HUDEP-2 (cell line): ENCODE data around the gene R3HDM2.

ENCODE experiments used
- DNase-seq, 76 experiments: peaks; one replicate each; lab custom pipeline; 2025; ENCODE audit not compliant: unreplicated experiment in 76 of 76; lab: John Stamatoyannopoulos, UW

The R3HDM2 gene

DNA sequence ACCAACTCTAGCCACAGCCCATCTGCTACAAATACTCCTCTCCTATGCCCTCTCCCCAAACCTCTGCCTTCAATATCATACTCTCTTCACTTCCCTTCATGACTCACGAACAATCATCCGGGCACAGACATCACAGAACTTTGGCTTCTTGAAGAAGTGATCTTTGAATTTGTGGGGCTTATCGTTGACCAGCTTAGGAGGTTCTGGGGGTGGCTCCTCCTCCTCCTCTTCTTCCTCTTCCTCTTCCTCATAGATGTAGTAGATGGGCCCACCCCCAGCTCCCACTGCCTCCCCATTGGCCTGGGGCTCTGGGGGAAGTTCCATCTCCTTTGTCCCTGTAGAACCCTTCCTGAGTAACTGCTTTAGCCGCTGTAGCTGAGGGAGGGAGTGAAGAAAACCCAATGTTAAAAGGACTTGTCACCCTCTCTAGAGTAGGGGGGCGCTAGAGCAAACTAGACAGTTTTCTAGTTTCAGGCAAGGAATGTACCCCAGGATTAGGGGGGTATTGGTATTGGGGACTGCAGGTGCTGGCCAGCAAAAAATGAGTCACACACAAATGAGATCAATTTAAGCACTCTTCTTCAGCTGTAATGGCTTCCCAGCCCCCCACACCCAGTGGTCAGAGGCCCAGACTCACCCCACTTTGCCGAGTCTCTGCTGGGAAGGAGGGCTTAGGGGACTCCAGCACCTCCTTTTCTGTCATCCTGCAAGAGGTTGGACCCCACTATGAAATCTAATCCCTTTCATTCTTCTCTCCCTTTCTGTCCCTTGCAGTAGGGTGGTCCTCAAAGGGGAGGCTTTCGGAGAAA lies 181.7 kb downstream of the R3HDM2 start:
- peak in 27 of 76 experiments; percentile 8 to 37 (median 23) for DNase-seq

DNA sequence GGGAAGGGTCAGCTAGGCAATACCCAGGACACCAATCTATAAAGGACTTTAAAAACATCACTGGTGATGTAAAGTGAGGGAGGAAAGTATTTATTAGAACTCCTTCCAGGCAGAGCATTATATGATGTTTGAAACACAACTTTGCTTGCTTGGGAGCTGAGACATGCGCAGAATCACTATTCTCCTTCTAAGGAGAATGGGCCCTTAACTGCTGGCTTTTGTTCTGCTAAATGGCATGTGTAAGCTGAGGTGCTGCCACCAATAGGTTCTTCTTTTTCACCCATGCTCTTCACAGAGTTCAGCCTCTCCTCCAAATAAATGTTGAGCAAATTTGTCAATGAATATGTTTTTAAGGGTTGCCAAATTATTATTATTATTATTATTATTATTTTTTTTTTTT lies 183.8 kb downstream of the R3HDM2 start:
- DNase-seq = no peak

DNA sequence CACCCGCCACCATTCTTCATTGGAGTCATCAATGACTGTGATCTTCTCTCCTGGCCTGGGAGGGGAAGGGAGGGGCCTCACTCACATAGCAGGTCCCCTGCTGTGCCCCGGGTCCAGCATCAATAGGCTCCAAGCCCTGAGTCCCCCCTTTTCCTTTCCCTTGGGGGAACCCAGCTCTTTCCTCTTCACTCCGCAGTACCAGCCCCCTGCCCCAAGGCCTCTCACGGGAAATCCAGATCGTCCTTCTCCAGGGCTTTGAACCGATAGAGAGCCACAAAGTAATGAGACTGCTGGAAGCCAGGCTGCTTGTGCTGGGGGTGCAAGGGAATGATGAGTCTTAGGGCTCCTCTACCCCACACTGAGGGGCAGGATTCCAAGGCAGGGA lies 186.5 kb downstream of the R3HDM2 start:
- no peak for DNase-seq

DNA sequence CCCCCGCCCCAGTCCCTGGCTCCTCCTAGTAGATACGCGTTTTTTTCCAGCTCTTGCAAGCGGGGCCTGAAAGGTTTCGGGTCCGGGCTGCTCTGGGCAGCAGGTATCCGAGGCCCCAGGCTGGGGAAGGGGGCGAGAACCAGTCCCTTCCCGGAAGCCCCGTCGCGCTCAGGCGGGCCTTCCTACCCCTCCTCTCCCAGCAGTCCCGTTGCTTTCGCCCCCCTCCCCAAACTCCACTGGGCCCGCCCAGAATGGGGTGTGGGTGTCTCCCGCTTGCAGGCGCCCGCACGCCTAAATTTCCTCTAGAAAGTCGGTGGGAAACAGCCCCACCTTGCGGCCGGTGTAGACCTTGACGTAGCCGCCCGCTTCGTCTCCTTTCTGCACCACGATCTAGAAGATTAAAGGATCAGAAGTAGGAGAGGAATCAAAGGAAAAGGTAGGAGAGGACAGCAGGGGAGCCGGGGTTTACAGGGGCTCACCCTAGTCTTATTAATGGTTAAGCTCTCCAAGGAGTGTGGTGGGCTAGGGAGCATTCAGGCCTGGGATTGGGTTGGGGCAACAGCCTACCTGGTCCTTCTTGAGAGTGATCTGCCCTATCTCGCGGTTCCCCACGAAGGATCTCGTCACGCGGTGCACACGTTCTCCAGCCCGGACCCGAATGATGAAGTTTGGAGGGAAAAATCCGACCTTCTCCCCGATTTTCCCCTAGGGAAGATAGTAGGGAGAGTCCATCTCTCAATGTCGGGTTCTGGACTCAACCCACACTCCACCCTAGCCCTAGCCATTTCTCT lies 187.1 kb downstream of the R3HDM2 start:
- peak in 64 of 76 experiments; percentile 2 to 80 (median 60) for DNase-seq

DNA sequence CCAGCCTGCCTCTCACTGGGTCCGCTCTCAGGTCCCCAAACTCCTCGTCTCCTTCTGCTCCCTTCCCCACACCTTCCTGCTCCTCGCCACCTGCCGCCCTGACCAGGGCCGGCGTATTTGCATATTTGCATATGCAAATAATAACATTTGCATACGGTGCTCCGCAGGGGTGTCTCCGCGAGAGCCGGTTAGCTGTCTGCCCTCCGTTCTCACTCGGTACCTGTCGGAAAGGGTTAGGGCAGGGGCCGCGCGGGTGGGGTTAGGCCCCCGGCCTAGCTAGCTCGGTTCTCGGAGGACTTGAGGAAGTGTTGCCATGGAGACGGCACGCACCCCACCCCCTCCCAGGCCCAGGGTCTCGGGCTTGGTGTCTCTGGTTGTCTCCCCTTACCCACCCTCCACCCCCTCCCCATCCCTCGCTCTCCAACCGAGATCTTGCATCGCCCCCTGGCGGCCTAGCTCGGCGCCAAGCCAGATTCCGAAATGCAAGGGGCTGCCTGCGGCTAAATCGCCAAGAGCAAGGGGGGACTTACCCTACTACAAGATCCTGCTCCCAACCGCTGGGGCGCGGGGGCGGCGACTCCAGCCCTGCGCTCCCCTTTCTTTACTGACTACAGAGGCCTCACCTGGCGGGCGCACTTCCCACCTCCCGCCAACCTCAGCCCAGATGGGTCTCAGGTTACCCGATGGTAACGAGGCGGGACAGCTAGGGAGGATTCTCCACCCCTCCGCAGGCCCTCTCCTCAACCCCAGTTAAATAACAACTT lies 188.0 kb downstream of the R3HDM2 start:
- DNase-seq = peak in 30 of 76 experiments; percentile 10 to 48 (median 27)

DNA sequence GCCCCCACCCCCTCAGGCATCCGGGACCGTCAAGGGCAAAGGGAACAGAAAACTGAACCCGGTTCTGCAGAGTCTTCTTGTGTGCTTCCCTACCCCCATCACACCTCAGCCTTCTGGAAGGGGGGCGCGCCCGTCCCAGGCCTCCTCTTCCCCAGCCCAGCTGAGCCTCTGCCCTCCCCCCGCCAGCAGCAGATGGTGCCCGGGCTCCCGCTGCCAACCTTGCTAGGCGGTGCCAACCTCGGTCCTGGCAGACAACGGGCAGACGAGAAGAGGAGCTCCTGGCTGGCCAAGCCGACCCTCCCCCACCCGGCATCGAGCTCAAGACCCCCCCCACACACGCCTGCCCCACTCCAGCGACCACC lies 188.5 kb downstream of the R3HDM2 start:
- DNase-seq = no peak

DNA sequence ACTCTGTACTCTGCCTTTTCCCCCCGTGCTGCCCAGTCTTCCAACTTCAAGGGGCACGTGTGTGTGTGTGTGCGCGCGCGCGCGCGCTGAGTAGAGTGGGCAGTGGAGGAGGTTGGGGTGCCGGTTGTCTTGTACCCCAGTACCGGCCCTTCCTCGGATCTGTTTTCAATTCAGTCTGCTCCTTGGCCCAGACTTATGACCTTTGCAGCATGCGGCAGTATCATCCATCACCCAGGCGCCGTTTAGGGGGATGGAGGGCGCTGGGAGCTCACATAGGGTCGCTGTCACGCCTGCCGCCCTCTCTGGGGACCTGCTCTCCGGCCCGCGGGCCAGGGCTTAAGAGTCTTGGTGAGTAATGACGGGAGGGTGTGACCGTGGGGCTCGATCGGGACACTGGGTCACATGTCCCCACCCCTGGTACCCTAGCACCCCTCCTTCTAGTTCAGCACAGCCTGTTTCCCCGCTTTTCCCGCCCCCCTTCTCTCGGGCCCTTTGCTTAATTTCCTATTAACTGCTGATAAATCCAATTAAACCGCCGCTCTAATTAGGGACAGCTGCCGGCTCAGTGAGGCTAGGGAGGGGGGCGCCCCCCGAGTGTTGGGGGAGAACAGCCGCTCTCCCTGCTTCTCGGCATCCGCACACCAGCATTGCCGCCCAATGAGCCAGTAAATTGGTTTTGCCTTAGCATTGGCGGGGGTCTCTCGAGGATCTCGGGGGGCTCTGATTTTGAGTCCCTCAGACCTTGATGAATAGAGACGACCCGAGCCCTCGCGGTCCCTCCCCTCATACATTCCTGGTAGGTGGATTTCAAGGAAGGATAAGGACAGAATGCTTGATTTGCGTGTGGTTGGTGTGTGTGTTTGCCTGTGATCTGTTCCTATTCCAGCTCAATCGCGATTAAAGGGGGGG lies 189.2 kb downstream of the R3HDM2 start:
- no peak for DNase-seq

DNA sequence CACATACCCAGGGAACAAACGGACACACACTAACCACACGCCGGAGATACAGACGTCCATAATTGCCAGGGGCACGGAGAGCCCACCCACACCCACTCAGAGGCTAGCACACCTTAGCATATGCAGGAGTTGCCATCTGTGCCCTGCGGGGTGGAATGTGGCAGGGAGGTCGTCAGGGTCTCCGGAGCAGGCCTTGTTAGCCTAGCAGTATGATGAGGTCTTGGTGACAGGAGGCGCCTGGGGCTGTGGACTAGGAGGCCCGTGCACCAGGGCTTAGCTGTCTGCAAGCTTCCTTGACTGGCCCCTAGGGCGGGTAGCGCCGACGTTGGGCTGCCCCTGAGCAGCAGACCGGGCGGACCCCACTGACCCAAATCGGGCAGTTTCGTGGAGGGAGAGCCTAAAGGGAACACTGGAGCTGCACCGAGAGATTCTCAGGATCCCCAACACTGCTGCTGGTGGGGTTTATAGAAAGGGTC lies 189.9 kb downstream of the R3HDM2 start:
- no peak for DNase-seq

DNA sequence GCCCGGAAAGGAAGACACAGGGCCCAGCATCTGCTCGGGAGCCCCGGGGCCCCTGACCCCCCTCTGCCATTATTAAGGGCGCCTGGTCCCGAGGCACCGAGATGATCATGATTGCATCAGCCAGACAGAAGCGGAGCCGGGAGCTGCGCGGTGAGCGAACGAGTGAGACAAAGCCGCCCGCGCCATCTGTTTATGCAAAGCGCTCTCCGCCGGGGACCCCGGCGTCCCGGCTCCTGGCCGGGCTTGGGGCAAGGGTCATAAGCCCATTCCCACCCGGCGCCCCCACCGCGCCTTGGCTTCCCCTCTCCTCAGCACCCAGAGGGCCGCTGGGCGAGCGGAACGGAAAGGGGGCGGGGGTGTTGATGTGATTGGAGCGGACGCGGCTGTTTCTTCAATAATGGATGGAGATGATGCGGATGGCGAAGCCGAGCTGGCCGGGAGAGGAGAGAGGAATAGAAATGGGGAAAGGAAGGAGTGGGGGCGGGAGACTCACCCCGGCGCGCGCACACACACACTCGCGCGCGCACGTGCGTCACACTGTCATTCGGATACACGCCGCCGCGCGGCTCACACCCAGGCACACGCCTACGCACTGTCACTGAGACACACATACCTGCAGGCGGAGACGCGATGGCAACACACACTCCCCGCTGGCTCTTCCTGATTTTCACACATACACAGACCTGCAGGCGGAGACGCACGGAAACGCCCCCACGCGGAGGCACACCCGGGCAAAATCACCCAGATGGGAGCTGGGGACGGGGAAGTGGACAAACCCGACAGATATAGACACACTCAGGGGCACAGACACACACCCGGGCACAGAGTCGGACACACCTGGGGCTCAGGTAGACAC lies 190.5 kb downstream of the R3HDM2 start:
- peak in 8 of 76 experiments; percentile 6 to 28 (median 20) for DNase-seq

DNA sequence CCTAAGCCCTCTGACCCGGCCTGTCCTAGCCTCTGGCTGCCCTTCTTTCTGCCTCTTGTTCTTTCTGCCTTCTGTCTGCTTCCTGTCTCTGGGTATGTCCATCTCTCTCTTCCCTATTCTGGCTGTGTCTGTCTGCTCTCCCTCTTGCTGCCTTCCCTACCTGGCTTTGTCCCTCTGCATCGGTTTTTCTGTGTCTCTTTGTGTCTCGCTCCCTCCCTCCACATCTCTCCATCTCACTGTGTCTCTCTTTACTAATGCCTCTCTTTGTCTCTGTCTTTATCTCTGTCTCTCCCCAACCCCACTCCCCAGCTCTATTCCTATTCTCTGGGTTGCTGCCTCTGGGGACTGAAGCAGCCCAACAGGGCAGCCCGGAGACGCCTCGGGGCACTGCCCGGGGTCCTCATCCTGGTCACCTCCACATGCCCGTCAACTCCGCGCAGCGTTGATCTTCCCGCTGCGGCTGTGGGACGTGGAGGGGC lies 191.2 kb downstream of the R3HDM2 start:
- no peak for DNase-seq

DNA sequence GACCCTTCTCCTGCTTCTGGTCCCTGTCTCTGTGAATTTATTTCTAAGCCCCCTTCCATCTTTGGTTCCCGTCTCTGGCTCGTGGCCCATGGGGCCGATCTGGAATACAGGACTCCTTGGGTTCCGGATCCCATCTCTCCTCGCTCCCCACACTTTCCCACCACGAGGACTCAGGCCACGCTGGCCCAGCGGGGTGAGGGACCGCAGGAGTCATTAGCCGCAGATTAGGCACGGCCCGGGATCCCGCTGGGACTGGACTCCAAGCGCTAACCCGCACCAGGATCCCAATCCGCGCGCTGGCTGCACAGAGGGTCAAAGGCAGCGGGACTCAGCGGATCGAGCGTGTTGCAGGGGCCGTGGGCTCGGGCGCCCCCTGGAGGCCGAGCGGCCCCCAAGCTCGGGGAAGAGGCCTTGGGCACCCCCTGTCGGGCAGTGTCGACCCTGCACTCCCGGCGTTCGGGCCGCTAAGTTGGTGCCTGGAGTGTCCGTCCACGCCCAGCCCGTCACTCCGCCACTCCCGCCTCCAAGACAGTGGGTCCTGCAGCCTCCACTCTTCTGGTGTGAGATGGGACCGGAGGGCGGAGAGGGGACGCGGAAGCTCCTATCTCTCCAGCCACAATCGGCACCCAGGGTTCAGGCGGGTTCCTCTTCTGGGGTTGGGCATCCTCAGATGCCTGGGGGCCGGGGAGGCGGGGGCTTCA lies 191.8 kb downstream of the R3HDM2 start:
- peak in 72 of 76 experiments; percentile 26 to 89 (median 75) for DNase-seq

DNA sequence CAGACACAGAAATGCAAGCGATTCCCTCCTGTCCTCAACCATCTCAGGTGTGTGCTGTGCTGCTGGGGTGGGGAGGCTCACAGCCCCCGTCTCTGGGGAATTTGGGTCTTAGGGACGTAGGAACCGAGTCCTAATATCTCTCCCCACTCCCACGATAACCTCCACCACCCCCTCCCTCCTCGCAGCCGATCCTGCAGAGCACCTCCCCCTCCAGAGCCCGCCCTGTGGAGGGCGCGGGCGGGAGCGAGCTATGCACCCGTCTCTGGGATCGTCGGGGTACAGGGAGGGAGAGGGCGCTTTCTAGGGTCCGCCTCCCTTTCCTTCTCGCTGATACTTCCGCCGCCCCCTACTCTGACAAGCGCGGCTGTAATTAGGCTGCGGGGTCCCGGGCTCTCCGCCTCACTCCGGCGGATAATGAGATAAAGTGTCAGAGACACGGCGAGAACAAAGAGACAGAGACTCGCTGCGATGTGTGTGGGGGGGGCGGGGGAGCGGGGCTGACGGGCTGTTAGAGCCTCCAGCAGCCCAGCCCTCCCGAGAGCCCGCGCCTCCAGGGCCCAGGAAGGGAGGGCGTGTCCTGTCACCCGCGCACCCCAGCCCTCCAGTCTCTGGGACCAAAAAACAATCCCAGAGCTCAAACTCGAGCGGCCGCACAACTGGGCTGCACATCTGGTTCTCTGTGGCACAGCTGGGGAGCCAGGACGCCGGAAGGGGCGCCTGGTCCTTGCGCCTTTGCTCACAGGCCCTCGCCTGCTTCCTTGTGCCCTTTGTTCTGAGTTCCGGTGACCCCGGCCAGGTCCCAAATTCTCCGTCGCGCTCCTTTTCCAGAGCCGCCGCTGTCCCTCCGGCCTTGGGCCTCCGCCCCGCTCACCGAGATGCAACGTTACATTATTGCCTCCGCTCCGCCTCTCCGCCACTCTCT lies 192.7 kb downstream of the R3HDM2 start:
- DNase-seq = peak in 1 of 76 experiments; percentile 9

DNA sequence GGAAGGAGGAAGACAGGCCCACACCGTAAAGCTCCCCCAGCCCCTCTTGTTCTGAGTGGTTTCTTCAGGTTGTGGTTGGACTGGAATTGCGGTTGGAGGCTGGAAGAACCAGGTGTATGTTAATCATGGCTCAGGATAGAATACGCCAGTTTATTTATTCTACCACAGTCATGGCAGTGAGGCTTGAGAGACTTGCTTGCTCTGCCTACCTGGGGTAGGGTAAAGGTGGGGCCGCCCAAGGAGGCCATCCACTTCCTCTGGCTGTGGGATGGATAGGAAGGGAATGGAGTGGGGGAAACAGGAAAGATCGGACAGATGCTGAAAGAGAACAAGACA lies 193.3 kb downstream of the R3HDM2 start:
- DNase-seq = no peak

DNA sequence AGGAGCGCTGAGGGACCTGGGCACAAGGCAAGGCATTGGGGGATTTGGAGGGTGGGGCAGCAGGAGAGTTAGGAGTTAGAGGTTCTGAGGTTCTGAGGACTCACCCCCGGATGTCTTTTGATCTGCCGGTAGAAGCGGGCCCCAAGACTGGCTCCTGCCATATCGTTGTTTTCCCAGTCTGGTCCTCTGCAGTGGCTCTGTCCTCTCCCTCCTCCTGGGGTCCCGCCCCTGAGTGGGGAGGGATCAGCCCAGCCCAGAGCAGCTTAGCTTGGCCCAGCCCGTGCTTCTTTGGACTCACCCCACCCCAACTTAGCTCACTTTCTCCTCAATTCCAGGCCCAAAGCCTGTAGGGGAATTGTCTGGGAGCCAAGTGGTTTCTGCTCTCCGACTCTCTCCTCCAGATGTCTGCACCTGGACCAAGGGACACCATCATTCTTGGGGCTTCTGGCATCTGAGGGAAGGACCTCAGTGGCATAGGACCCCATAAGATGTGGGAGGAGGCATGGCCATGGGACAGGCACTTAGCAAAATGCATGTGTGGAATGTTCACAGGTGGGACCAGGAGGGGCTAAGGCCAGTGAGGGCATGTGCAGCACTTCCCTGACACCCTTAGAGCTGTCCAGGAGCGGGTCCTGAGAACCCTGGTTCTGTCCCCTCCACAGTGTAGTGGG lies 193.8 kb downstream of the R3HDM2 start:
- peak in 3 of 76 experiments; percentile 13 to 21 (median 15) for DNase-seq

DNA sequence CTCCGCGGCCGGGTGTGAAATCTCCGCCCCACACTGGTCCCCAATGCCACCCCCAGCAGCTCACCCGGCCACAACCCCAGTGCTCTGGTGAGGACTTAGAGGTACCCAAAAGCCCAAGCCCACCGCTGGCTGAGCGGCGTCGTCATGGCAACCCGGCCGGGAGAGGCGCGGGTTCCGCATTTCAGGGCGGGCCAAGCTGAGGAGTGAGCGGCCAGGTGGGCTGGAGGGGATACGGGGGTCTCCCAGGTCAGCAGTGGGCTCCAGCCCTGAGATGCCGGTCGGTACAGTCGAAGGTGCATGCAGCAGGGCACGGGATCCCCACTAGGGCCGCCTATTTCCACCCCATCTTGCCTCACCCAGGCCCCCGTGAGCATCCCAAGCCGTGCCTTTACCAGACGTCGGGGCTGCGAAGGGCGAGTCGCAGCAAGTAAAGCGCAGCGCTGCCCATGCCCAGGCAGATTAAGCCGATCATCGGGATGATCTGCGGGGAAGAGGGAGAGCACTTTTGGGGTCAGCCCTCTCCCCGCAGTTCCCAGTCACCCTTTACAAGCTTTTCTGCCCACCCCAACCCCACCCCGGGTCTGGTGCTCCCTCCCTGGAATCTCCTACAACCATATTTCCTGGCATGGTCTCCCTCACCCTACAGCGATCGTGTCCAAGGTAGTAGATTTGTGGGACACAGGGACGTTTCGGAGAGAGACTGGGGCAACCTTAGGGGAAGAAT lies 194.5 kb downstream of the R3HDM2 start:
- no peak for DNase-seq

DNA sequence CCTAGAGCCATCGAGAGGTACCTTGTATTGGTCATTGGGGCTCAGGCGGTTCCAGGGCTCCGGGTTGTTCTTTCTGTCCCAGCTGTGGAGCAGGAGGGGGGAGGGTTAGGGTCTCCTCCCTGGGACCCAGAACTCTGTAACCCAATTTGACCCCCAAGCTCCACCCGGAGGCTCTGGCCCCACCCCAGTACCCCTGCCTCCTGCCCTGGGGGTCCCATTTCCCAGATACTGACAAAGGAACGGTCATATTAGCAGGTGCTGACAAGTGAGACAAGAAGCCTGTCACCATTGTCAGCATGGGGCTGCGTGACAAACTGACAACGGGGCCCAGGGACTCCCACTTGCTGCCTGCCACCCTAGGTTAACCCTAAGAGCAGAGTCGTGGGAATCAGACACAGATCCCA lies 195.1 kb downstream of the R3HDM2 start:
- DNase-seq = no peak
